Calu3 (cell line): Measurements from ENCODE around the gene COL15A1. TPM values are rescaled to one million over a fixed set of nuclear protein-coding genes. Genes with fewer than 3 reads are reported as not detected.

ENCODE experiments used
- BruUV-seq: library from RNA; stranded (reverse); fragments of 400-500 nt; replicated peaks from 2 replicates; lab custom pipeline; 2021; lab: Mats Ljungman, UMichigan
- CTCF ChIA-PET: fragments of 300-600 bp; sonication (Branson Sonifier 250); formaldehyde crosslinking; loops from one replicate; lab custom pipeline; 2022; ENCODE audit warnings: antibody characterized with exemption; lab: Charles Lee
- DNase-seq: peaks from one replicate; pipeline ENCODE4 v3.0.0; 2022
- H3K27ac Mint-ChIP-seq: one replicate; pipeline ENCODE4 v1.8.0; 2022; ENCODE audit warnings: mixed read lengths; ENCODE audit not compliant: unreplicated experiment
- H3K27me3 Mint-ChIP-seq: one replicate; pipeline ENCODE4 v1.8.0; 2022; ENCODE audit warnings: mixed read lengths; ENCODE audit not compliant: unreplicated experiment
- H3K36me3 Mint-ChIP-seq: one replicate; pipeline ENCODE4 v1.8.0; 2022; ENCODE audit warnings: mild to moderate bottlenecking, moderate library complexity, mixed read lengths; ENCODE audit not compliant: insufficient read depth, unreplicated experiment
- H3K4me1 Mint-ChIP-seq: one replicate; pipeline ENCODE4 v1.8.0; 2022; ENCODE audit warnings: mild to moderate bottlenecking, low read depth, mixed read lengths; ENCODE audit not compliant: unreplicated experiment
- H3K4me3 Mint-ChIP-seq: one replicate; pipeline ENCODE4 v1.8.0; 2022; ENCODE audit warnings: mild to moderate bottlenecking, low read depth, moderate library complexity, mixed read lengths; ENCODE audit not compliant: unreplicated experiment
- H3K9me3 Mint-ChIP-seq: one replicate; pipeline ENCODE4 v1.8.0; 2022; ENCODE audit warnings: low read depth, mixed read lengths; ENCODE audit not compliant: unreplicated experiment
- CTCF ChIP-seq: fragments of 200-600 bp; IDR thresholded peaks from one replicate; pipeline ENCODE4 v1.8.0; 2022; ENCODE audit warnings: antibody characterized with exemption; ENCODE audit not compliant: unreplicated experiment
- intact Hi-C: fragments of 100-400 bp; cut with micrococcal nuclease; formaldehyde crosslinking; loops from one replicate; pipeline ENCODE4 v1.10.0; 2022; ENCODE audit not compliant: unreplicated experiment
- total RNA-seq: library from RNA; stranded (reverse); gene quantifications from 2 replicates; pipeline ENCODE4 v1.2.3, GENCODE V29; 2022

COL15A1 gene
- total RNA-seq, 1 experiment from 2014 or later, result not detected

- intact Hi-C loops, result no loop called here
- no TSS peak for BruUV-seq
- DNase-seq, result peak; percentile 70
- Mint-ChIP-seq H3K36me3 (peaks cover 26% of the 10 kb centered on the region), H3K27ac (no peak overlapping the region), H3K4me1 (peaks cover 12% of the 10 kb centered on the region), H3K4me3 (peak overlapping the region; percentile 77), H3K9me3 (no peaks in the 10 kb centered on the region), H3K27me3 (no peaks in the 10 kb centered on the region)
- CTCF ChIA-PET, result interaction anchor here (0.7 kb wide), 1 partner anchor 83 kb away, joined by 3 read pairs; no protein-coding TSS in a partner anchor
- no peak for TF ChIP-seq CTCF
Observed at GRCh38 chr9:99105152-99106043, 161.7 kb downstream of the COL15A1 start.

- CTCF ChIA-PET, result no interaction called here
- no TSS peak for BruUV-seq
- Mint-ChIP-seq H3K9me3 (no peaks in the 10 kb centered on the region), H3K27me3 (no peaks in the 10 kb centered on the region), H3K4me1 (peaks cover 12% of the 10 kb centered on the region), H3K36me3 (peaks cover 26% of the 10 kb centered on the region), H3K4me3 (peak overlapping the region; percentile 77), H3K27ac (no peak overlapping the region)
- TF ChIP-seq CTCF, result no peak
- no peak for DNase-seq
- intact Hi-C loops, result no loop called here
Observed at GRCh38 chr9:99106044-99106375, 162.3 kb downstream of the COL15A1 start.

GRCh38 chr9:99107421-99107820 is 163.7 kb downstream of the COL15A1 start:
- no peaks in the 10 kb centered on the region for H3K9me3 Mint-ChIP-seq
- BruUV-seq, result TSS peak; percentile 28
- H3K27ac Mint-ChIP-seq, result peak overlapping the region; percentile 12
- DNase-seq, result no peak
- CTCF ChIA-PET, result no interaction called here
- no peak overlapping the region for H3K4me3 Mint-ChIP-seq
- no peak for TF ChIP-seq CTCF
- intact Hi-C loops, result no loop called here
- H3K4me1 Mint-ChIP-seq, result peaks cover 12% of the 10 kb centered on the region
- H3K27me3 Mint-ChIP-seq, result no peaks in the 10 kb centered on the region
- peaks cover 26% of the 10 kb centered on the region for H3K36me3 Mint-ChIP-seq

- no peaks in the 10 kb centered on the region for H3K9me3 Mint-ChIP-seq
- peaks cover 26% of the 10 kb centered on the region for H3K36me3 Mint-ChIP-seq
- H3K27ac Mint-ChIP-seq, result no peak overlapping the region
- H3K4me3 Mint-ChIP-seq, result no peak overlapping the region
- H3K27me3 Mint-ChIP-seq, result no peaks in the 10 kb centered on the region
- H3K4me1 Mint-ChIP-seq, result peaks cover 12% of the 10 kb centered on the region
- no peak for TF ChIP-seq CTCF
- DNase-seq, result no peak
- BruUV-seq, result no TSS peak
- CTCF ChIA-PET, result no interaction called here
- intact Hi-C loops, result no loop called here
Observed at GRCh38 chr9:99108131-99108530, 164.4 kb downstream of the COL15A1 start.
